Esophagus muscularis mucosa (tissue), 4 donors: ENCODE data around the gene CUX1. TPM values are rescaled to one million over a fixed set of nuclear protein-coding genes. Genes with fewer than 3 reads are reported as not detected.

Experiments
- DNase-seq: peaks from one replicate; pipeline ENCODE4 v3.0.0-alpha.2; 2017; ENCODE audit errors: extremely low spot score
- H3K27ac ChIP-seq, 4 donors: fragments of 200-600 bp; sonication (generic); replicated peaks in 1 of 4; 1 replicate in 3 of 4; 2 replicates in 1 of 4; pipeline ENCODE4 v1.5.1; 2016 to 2019; ENCODE audit warnings: mild to moderate bottlenecking in 1 of 4
- H3K27me3 ChIP-seq, 4 donors: fragments of 200-600 bp; sonication (generic); one replicate each; pipeline versions ENCODE4 v1.5.1 to v1.6.0; 2016 to 2019
- H3K36me3 ChIP-seq, 4 donors: fragments of 200-600 bp; sonication (generic); one replicate each; pipeline ENCODE4 v1.5.1; 2016 to 2019
- H3K4me1 ChIP-seq, 4 donors: fragments of 200-600 bp; sonication (generic); one replicate each; pipeline ENCODE4 v1.5.1; 2016 to 2019
- H3K4me3 ChIP-seq, 4 donors: fragments of 200-600 bp; sonication (generic); 1 replicate in 2 of 4; 2 replicates in 2 of 4; pipeline ENCODE4 v1.5.1; 2016 to 2019; ENCODE audit warnings: mild to moderate bottlenecking in 4 of 4, moderate library complexity in 1 of 4
- H3K9me3 ChIP-seq, 4 donors: fragments of 200-600 bp; sonication (generic); 1 replicate in 3 of 4; 2 replicates in 1 of 4; pipeline ENCODE4 v1.5.1; 2016 to 2019
- EP300 ChIP-seq: sonication (generic); formaldehyde crosslinking; IDR thresholded peaks from one replicate; pipeline ENCODE4 v1.6.1; 2017; ENCODE audit warnings: antibody characterized with exemption
- POLR2A ChIP-seq: fragments of 450-650 bp; IDR thresholded peaks from one replicate; pipeline ENCODE4 v1.6.1; 2017; ENCODE audit warnings: antibody characterized with exemption, moderate library complexity, mild to moderate bottlenecking, low read depth
- POLR2AphosphoS5 ChIP-seq, 2 donors: sonication (generic); formaldehyde crosslinking; IDR thresholded peaks; one replicate each; pipeline ENCODE4 v1.6.1; 2017; ENCODE audit warnings: antibody characterized with exemption in 2 of 2
- WGBS: methylation state at CpG from one replicate; pipeline ENCODE4 v1.1.5; 2018; 5-methylcytosine and 5-hydroxymethylcytosine counted together
- intact Hi-C: fragments of 100-400 bp; cut with DNase I; formaldehyde crosslinking; loops from one replicate; pipeline ENCODE4 v1.15.1; 2023
- total RNA-seq, 4 donors: library from RNA; depleted of rRNA; stranded (reverse); fragments of >200 nt; gene quantifications; one replicate each; pipeline versions ENCODE4 v1.1.0 to v1.2.1, GENCODE V29; 2016
- TF ChIP-seq, protein P1 (sequence below), 3 experiments: fragments of 200-600 bp in 2 of 3; fragments of 450-650 bp in 1 of 3; sonication (generic) in 2 of 3; IDR thresholded peaks; one replicate each; pipeline ENCODE4 v1.5.1; 2017 to 2019; ENCODE audit warnings: antibody characterized with exemption in 3 of 3, mild to moderate bottlenecking in 2 of 3, moderate library complexity in 1 of 3

Gene CUX1
- total RNA-seq, 4 donors from 2014 or later = 61.5 to 136 (median 92.3) TPM

DNA sequence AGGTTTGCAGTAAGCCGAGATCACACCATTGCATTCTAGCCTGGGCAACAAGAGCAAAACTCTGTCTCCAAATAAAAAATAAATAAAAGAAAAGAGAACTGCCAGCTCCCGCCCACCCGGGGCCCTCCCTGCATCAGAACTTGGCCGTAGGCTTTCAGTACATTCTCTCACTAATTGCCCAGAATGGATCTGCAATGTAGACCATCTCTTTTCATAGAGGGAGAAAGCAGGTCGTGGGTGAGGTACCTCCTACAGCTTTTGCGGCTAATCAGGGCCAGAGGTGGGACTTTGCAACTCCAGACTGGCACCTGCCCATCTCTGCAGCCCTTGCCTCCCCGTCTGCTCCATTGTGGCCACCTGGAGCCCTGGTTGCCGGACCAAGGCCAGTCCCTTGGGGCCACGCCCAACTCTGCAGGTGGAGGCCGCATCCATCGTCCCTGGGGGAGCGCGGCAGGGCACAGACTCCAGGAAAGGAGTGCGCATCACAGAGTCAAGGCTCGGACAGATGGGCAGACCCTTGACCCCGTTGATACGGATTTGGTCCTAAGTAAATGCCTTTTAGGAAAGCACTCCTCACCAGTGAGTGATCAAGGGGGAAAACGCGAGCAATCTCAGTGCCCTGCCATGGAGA lies 290.2 kb downstream of the CUX1 start:
- H3K36me3 ChIP-seq = peaks cover 25 to 60% (median 46%) of the 10 kb centered on the region in 4 donors
- H3K4me1 ChIP-seq = peaks cover 0 to 8% (median 2%) of the 10 kb centered on the region in 4 donors
- TF ChIP-seq EP300 (no peak), POLR2AphosphoS5 (IDR thresholded peaks at IDR 0.05) (no peak), POLR2A (no peak)
- TF ChIP-seq, protein P1, sequence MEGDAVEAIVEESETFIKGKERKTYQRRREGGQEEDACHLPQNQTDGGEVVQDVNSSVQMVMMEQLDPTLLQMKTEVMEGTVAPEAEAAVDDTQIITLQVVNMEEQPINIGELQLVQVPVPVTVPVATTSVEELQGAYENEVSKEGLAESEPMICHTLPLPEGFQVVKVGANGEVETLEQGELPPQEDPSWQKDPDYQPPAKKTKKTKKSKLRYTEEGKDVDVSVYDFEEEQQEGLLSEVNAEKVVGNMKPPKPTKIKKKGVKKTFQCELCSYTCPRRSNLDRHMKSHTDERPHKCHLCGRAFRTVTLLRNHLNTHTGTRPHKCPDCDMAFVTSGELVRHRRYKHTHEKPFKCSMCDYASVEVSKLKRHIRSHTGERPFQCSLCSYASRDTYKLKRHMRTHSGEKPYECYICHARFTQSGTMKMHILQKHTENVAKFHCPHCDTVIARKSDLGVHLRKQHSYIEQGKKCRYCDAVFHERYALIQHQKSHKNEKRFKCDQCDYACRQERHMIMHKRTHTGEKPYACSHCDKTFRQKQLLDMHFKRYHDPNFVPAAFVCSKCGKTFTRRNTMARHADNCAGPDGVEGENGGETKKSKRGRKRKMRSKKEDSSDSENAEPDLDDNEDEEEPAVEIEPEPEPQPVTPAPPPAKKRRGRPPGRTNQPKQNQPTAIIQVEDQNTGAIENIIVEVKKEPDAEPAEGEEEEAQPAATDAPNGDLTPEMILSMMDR (IDR thresholded peaks at IDR 0.05) = no peak
- H3K9me3 ChIP-seq = no peaks in the 10 kb centered on the region
- no peak for DNase-seq
- intact Hi-C loops = no loop called here
- no peak overlapping the region for H3K4me3 ChIP-seq
- WGBS = 92% methylated on average over 19 of the region's 19 CpGs
- no peak overlapping the region for H3K27ac ChIP-seq
- H3K27me3 ChIP-seq = no peaks in the 10 kb centered on the region

DNA sequence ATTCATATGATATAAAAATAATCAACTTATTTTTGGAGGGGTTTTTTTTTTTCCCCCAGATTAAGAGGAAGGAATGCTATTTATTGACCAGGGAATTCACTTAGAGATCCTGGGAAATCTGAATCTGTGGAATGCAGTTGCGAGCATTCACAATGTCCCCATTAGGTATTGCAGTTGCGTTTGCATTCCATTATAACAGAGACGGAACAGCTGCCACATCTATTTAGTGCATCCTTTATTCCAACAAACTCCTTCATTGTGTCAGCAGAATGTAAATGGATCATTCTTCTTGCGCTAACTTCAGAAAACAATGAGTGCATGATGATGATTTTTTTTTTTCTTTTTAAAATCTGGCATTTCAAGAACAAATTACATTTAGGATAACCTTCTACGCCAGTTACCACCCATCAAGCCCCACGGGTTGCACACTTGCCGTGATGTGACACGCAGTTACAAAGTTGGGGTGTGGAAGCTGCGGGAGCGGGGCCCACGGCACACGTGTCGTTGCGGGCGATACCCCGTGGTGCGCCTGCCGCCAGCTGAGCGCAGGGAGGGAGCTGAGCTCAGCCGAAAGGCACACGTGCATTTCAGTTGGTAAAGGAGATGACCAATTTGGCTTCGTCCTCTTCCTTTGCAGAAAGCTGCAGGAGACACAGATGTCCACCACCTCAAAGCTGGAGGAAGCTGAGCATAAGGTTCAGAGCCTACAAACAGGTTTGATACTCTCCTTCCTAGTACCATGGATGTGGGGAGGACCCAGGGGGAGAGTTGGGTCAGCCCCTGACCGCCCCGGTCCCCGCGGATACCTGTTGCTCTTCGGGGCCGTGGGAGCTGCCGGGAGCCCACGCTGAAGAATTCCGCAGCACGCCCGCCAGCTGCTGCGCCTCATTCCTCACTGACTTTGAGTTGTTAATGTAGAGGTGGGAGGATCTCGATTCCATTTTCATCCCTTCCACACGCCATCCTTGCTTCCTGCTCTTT lies 293.9 kb downstream of the CUX1 start:
- no peak overlapping the region for H3K4me3 ChIP-seq
- WGBS = 69% methylated on average over 24 of the region's 36 CpGs
- no peak for DNase-seq
- H3K9me3 ChIP-seq = no peaks in the 10 kb centered on the region
- no peak overlapping the region for H3K27ac ChIP-seq
- H3K4me1 ChIP-seq = peaks cover 0 to 8% (median 2%) of the 10 kb centered on the region in 4 donors
- peaks cover 33 to 70% (median 55%) of the 10 kb centered on the region in 4 donors for H3K36me3 ChIP-seq
- H3K27me3 ChIP-seq = no peaks in the 10 kb centered on the region
- intact Hi-C loops = no loop called here
- TF ChIP-seq POLR2AphosphoS5 (IDR thresholded peaks at IDR 0.05) (peak in 1 of 2 donors; percentile 13), POLR2A (no peak)

DNA sequence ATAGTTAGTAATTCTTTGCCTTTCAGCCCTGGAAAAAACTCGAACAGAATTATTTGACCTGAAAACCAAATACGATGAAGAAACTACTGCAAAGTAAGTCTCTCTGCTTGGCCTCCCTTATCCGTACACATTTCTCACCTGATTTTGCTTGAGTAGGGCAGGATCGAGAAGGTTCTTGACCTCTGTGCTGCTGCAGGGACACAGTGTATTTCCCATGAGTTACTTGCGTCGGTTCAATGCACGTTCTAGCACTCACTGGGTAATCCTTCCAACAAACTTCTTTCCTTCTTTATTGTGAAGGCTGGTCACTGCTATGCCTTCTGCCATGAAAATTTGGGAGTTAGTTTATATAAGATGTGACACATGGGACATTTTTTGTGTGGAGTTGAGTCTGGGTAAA lies 297.8 kb downstream of the CUX1 start:
- H3K27ac ChIP-seq = no peak overlapping the region
- WGBS = 96% methylated on average over 7 of the region's 7 CpGs
- peaks cover 0 to 16% (median 2%) of the 10 kb centered on the region in 4 donors for H3K4me1 ChIP-seq
- H3K36me3 ChIP-seq = peaks cover 22 to 79% (median 47%) of the 10 kb centered on the region in 4 donors
- H3K9me3 ChIP-seq = no peaks in the 10 kb centered on the region
- intact Hi-C loops = no loop called here
- no peaks in the 10 kb centered on the region for H3K27me3 ChIP-seq
- no peak for DNase-seq
- no peak overlapping the region for H3K4me3 ChIP-seq
- TF ChIP-seq EP300 (no peak), POLR2AphosphoS5 (IDR thresholded peaks at IDR 0.05) (no peak), POLR2A (no peak)
- TF ChIP-seq, protein P1 (IDR thresholded peaks at IDR 0.05) = no peak

DNA sequence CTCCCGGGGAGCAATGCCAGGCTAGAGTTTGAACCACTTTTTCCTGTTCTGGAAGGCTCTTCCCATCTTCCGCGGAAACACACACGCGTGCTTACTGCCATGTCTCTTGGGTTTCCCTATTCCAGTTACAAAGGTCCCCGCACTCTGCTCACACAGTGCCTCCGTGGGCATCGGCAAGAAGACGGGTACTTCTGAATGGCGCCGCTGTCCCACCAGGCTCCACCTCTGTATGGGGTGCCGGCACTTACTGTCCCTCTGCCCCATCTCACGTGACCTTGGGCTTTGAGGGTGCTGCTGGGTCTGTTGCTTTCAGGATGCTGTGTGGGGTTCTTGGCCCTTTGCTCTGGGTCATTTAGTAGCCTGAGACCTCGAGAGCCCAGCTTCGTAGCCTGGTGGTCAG lies 298.5 kb downstream of the CUX1 start:
- TF ChIP-seq EP300 (no peak), POLR2A (no peak), POLR2AphosphoS5 (IDR thresholded peaks at IDR 0.05) (no peak)
- TF ChIP-seq, protein P1 (IDR thresholded peaks at IDR 0.05) = no peak
- no peak for DNase-seq
- intact Hi-C loops = no loop called here
- H3K36me3 ChIP-seq = peaks cover 22 to 79% (median 47%) of the 10 kb centered on the region in 4 donors
- H3K27ac ChIP-seq = no peak overlapping the region
- H3K4me1 ChIP-seq = peaks cover 0 to 13% (median 2%) of the 10 kb centered on the region in 4 donors
- H3K4me3 ChIP-seq = no peak overlapping the region
- H3K9me3 ChIP-seq = no peaks in the 10 kb centered on the region
- no peaks in the 10 kb centered on the region for H3K27me3 ChIP-seq
- 97% methylated on average over 15 of the region's 15 CpGs for WGBS

DNA sequence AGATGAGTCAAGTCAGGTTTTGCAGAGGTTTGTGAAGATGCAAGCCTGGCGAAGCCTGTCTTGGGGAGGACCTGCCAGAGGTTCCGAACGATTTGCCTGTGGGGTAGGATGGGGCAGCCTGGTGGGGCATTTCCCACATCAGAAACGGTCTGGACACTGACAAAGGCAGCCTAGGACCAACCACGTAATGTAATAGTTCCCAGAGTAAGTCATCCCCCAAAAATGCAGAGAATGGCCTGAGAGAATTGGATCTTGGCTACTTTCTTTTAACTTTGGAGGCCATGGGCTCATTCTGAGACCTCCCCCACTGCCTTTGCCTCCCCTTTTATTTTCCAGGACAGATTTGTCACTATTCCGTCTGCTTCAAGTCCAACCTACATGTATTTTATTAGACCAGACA lies 300.3 kb downstream of the CUX1 start:
- Histone ChIP-seq H3K4me3 (no peak overlapping the region), H3K27me3 (no peaks in the 10 kb centered on the region), H3K27ac (no peak overlapping the region), H3K4me1 (peaks cover 4 to 18% (median 11%) of the 10 kb centered on the region in 4 donors), H3K9me3 (no peaks in the 10 kb centered on the region), H3K36me3 (peaks cover 19 to 61% (median 39%) of the 10 kb centered on the region in 4 donors)
- TF ChIP-seq POLR2A = no peak
- TF ChIP-seq EP300 = no peak
- TF ChIP-seq, protein P1 (IDR thresholded peaks at IDR 0.05) = no peak
- no peak for TF ChIP-seq POLR2AphosphoS5 (IDR thresholded peaks at IDR 0.05)
- DNase-seq = no peak
- intact Hi-C loops = no loop called here
- 77% methylated on average over 6 of the region's 6 CpGs for WGBS
